ENCODE measurements around the gene BAG1.

DNA sequence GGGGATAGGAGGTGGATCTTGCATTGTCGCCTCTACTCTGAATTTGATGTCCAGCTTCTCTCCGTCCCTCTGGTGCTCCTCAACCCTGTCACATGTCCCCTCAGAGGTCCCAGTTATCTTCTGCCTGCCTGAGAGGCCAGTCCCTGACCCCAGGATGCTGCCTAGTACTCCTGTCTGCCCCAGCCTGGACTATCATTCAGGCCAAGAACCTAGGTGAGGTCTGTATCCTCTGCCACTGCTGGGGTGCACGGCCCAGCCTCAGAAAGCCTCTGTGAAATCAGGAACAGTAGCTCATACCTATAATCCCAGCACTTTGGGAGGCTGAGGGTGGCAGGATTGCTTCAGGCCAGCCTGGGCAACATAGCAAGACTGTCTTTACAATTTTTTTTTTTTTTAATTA, 15.9 kb downstream of the BAG1 start:
- TF ChIP-seq POLR2A (IDR thresholded peaks at IDR 0.05; ENCODE audit: insufficient read depth in 1 of 2, low read depth in 2 of 2, low read length in 2 of 2) (no peak), PITX1 (CRISPR knock-in tag; IDR thresholded peaks at IDR 0.05) (no peak), PHF8 (CRISPR knock-in tag; IDR thresholded peaks at IDR 0.05) (no peak), ZNF556 (CRISPR knock-in tag; IDR thresholded peaks at IDR 0.05; ENCODE audit: borderline replicate concordance) (no peak), TARDBP (CRISPR knock-in tag; IDR thresholded peaks at IDR 0.05) (no peak), ZNF747 (CRISPR knock-in tag; IDR thresholded peaks at IDR 0.05; ENCODE audit: borderline replicate concordance) (no peak), ZNF670 (CRISPR knock-in tag; IDR thresholded peaks at IDR 0.05; ENCODE audit: borderline replicate concordance) (no peak), RFX5 (IDR thresholded peaks at IDR 0.05; ENCODE audit: low read depth, low read length) (no peak), U2AF2 (IDR thresholded peaks at IDR 0.05; ENCODE audit: low read depth, low read length) (no peak)
- TF ChIP-seq, protein P1, sequence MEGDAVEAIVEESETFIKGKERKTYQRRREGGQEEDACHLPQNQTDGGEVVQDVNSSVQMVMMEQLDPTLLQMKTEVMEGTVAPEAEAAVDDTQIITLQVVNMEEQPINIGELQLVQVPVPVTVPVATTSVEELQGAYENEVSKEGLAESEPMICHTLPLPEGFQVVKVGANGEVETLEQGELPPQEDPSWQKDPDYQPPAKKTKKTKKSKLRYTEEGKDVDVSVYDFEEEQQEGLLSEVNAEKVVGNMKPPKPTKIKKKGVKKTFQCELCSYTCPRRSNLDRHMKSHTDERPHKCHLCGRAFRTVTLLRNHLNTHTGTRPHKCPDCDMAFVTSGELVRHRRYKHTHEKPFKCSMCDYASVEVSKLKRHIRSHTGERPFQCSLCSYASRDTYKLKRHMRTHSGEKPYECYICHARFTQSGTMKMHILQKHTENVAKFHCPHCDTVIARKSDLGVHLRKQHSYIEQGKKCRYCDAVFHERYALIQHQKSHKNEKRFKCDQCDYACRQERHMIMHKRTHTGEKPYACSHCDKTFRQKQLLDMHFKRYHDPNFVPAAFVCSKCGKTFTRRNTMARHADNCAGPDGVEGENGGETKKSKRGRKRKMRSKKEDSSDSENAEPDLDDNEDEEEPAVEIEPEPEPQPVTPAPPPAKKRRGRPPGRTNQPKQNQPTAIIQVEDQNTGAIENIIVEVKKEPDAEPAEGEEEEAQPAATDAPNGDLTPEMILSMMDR (CRISPR knock-in tag; IDR thresholded peaks at IDR 0.05), result no peak

Data from HepG2 (cell line).